Renal pelvis (tissue), 4 donors: ENCODE data around the gene GNG10. TPM values are rescaled to one million over a fixed set of nuclear protein-coding genes. Genes with fewer than 3 reads are reported as not detected.

Source experiments
- DNase-seq: peaks from one replicate; pipeline ENCODE4 v3.0.0-alpha.2; 2013
- polyA plus RNA-seq, 3 donors: library from polyadenylated mRNA; unstranded; fragments of 120-200 nt; gene quantifications; one replicate each; pipeline ENCODE4 v1.2.1, GENCODE V29; 2013; ENCODE audit not compliant: insufficient read length in 3 of 3

Gene GNG10
- polyA plus RNA-seq, 3 donors: 46.9 to 50.4 (median 48.9) TPM

- no peak for DNase-seq
Observed at GRCh38 chr9:111711548-111711947, 50.1 kb downstream of the GNG10 start.

- DNase-seq: no peak
Observed at GRCh38 chr9:111712369-111712768, 51.0 kb downstream of the GNG10 start.

GRCh38 chr9:111715471-111715870, 54.1 kb downstream of the GNG10 start:
- DNase-seq: no peak

GRCh38 chr9:111719541-111719940, 58.1 kb downstream of the GNG10 start:
- DNase-seq: no peak

Other genes starting within 250 kb of the GNG10 start
- 10 to 100 TPM; 74.0 to 89.7 (median 77.7) TPM for gene ECPAS, start 177.2 kb upstream of the GNG10 start, polyA plus RNA-seq
- 1 to 10 TPM; 1.9 to 6.4 (median 3.5) TPM for gene ZNF483, start 136.4 kb upstream of the GNG10 start, polyA plus RNA-seq
- 100 to 1,000 TPM; 146 to 291 (median 273) TPM for gene PTGR1, start 62.0 kb upstream of the GNG10 start, polyA plus RNA-seq
- 10 to 100 TPM; 13.3 to 15.2 (median 14.0) TPM for gene DNAJC25, start 30.3 kb upstream of the GNG10 start, polyA plus RNA-seq
- gene SHOC1, start 133.3 kb downstream of the GNG10 start, polyA plus RNA-seq: under 1 TPM; 0.61 to 0.92 (median 0.67) TPM
- gene UGCG, start 235.2 kb downstream of the GNG10 start, polyA plus RNA-seq: 10 to 100 TPM; 65.4 to 77.6 (median 74.5) TPM